HG02870 (cell line): ENCODE data around the gene TRAF3.

ENCODE experiments used
- ATAC-seq: cut with Tn5 transposase; IDR thresholded peaks from one replicate; pipeline ENCODE4 v1.9.1; 2021; ENCODE audit warnings: mild to moderate bottlenecking, moderate library complexity; ENCODE audit not compliant: unreplicated experiment

The TRAF3 gene

GRCh38 chr14:102905116-102906108 lies 128.2 kb downstream of the TRAF3 start:
- ATAC-seq, result no peak

- ATAC-seq, result no peak
Observed at GRCh38 chr14:102906616-102907302, 129.5 kb downstream of the TRAF3 start.

DNA sequence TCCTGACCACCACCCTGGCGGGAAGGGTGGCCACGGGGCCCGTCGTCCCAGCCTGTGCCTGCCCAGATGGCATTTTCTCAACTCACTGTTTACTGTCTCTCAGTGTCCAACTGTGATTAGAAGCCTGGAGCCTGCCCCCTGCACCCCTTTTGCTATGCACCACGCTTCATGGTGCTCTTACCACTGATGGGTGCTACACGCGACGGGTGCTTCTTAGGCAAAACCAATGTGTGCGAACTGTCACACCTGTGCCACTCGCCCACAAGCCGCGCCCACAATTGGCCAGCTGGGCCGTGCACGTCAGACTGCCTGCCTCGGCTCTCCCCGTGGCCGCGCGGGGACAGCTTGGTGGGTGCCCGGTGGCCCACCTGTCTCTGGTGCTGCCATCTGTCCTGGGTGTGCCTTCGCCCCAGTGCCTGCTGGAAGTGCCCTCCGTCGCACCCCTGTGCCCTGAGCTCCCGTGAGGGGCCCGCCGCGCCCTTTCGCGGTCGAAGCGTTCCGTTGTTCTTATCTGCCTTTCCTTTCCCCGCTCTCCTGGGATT lies 130.1 kb downstream of the TRAF3 start:
- no peak for ATAC-seq

- no peak for ATAC-seq
Observed at GRCh38 chr14:102907980-102908730, 130.9 kb downstream of the TRAF3 start.

GRCh38 chr14:102908766-102909455 lies 131.7 kb downstream of the TRAF3 start:
- no peak for ATAC-seq

DNA sequence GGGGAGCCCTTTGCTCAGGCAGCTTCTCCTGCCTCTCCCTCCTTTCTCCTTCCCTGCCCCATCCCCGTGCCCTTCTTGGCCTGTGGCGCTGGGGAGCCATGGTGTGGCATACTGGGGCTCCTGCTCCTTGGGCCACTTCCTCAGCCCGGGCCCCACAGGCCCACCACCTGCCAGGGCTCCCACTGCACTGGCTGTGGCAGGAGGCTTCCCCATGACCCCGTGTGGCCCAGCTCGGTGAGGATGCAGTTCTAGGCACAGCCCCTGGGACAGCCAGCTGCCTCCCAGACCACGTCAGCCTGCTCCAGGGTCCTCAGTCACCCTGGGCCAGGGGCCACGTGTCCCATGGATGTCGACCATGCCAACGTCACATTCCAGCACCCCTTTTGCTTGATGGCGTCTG lies 132.2 kb downstream of the TRAF3 start:
- no peak for ATAC-seq

DNA sequence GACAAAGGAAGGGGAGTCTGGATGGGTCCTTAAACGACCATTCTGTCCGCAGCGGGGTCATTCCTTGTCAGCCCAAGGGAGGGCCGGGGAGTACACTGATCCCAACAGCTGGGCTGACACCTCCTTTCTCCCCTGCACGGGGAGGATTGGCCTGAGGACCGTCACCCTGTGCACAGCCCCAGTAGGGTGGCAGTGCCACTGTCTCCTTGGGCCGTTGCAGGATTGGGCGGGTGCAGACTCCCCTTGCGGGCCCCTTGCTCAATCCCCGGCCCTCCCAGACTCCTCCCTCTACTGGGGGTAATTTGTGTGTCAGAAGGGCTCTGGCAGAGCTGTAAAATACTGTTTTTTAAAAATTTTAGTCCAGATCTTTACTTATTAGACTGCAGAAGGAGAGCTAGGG lies 132.7 kb downstream of the TRAF3 start:
- ATAC-seq, result no peak

DNA sequence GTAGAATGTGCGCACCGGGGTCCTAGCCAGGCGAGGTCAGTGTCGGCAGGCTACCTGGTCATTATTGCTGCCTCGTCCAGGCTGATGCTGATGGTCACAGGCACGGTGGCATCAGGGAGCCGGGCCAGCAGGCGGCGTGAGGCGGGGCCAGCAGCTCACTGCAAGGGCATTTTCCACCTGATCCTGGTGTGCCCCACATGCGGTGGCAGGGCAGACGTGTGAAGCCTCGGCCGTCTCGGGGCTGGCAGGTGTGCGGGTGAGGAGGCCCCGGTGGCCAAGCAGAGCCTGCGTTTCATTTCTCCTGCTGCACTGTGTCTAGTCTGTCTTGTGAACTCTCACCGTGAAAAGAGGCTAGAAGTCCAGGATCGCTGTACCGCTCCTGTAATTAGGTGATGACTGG lies 133.2 kb downstream of the TRAF3 start:
- no peak for ATAC-seq

DNA sequence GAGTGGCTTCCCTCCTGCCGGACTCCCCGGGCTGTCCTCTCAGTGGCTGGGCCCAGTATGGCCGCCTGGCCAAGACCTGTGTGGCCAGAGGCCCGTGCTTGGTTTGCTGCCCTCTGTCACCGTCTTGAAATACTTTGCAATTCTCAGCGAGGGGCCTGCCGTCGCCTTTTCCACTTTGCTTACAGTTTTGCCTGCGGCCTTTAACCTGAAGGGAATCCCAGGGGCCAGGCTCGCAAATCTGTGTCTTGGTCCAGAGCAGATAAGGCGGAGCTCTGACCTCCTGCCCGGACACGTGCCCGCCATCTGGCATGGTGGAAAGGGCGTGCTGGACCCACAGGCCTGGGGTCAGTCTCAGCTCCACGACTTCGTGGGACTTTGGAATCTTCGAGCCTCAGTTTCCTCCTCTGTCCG lies 134.3 kb downstream of the TRAF3 start:
- ATAC-seq, result no peak

- no peak for ATAC-seq
Observed at GRCh38 chr14:102911991-102912761, 134.9 kb downstream of the TRAF3 start.

DNA sequence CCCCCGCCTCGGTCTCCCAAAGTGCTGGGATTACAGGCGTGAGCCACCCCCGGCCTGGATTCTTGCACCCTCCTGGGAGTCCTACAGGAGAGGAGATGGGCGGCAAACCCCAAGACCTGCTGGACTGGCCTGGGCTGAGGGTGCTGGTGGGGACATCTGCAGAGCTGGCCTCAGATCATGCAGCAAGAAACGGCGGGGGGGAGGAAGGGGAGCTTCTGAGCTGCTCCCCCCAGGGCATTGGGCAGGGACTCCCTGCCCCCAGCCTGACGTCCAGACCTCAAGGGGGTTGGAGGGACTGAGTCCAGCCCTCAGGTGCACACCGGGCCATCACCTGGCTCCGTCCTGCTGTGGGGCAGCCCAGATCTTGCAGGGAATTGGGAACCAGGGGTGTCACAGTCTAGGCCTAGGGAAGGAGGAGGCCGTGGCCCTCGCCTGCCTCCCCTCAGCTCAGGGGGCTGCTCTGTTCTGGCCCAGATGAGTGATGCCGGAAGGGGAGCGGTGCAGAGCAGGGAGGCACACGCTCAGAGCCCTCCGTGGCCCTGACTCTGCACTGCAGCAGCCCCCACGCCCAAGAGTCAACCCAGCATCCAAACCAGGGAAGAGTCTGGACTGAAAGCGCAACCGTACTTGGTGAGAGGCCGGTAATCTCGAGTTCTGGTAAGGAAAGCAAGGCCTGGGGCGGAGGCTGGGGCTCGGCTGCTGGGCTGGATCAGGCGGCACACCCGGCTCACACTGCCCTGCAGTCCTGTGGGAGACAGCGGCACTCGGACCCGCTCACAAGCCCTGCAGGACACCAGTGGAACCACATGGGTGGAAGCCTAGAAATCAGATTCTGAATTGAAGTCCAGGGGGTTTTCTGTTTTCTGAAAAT lies 136.3 kb downstream of the TRAF3 start:
- no peak for ATAC-seq

DNA sequence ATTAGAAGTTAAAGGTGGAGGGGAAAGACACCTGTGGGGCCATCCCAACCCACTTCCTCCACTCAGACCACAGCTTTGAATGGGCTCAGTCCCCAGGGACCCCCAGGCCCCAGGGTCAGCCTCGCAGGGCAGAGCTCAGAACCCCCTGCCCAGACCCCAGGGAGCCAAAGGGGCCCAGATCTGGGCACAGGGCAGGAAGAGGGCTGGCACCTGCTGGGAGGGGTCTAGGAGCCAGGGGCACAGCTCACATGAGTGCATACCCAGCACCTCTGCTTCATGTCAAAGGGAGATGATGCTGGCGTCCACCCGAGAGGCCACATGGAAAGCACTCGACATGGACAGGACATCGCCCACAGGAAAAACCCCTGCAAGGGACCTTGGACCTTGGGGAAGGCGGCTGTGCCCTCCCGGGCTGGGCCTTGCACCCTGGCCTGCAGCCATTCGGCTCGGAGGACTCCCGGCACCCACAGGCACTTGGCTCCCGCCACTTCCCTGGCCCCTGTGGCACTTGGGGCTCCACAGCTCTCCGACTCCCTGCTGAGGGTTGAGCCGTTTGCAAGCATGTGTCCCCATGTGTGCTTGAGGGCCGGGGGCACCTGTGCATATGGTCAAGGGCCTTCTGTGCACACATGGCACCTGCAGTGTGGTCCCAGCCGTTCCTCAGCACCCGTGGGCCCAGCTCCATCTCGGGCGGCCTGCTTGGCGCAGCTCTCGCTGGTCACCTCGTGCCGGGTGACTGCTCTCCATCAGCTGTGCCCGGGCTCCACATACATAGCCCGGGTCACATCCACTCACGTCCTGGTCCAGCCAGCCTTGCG lies 137.4 kb downstream of the TRAF3 start:
- ATAC-seq, result no peak

GRCh38 chr14:102915292-102916110 lies 138.3 kb downstream of the TRAF3 start:
- ATAC-seq, result no peak

DNA sequence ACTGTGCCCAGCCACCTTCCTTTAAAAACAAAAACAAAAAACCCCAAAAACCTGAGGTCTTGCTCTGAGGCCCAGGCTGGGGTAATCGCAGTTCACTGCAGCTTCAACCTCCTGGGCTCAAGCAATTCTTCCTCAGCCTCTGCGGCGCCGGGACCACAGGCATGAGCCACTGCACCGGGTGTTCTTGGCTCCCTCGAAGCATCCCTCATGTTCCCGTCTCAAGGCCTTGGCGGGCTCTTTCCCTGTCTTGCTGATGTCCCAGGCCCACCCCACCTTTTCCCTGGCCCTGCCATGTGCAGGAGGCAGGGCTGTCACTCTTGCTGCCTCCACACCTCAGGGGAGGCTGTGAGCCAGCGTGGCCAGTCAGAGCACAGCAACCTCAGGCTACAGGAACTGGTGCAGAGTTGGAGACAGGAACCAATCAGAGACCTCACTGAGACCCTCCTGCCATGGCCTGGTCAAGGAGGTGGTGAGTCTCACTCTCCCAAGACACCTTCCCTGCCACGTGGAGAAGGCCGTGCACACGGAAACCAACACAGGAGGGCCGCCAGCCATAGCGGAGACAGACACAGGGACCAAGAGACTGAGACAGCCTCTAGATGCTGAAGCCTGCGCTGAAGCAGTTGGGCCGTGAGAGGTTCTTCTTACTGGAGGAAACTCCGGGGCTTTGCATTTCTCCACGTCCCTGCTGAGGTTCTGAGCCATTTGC lies 139.3 kb downstream of the TRAF3 start:
- ATAC-seq, result no peak

DNA sequence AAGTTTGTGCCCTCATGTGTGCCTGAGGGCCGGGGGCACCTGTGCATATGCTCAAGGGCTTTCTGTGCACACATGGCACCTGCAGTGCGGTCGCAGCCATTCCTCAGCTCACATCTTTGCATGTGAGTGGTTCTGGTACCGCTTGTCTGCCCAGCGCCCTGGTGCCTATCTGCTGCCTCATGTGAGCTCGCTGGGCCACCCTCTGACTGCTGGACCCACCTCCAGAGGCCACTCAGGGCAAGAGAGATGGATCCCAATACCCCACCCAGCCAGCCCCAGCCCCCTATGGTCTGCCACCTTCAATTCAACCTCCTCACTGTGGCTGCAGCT lies 139.8 kb downstream of the TRAF3 start:
- ATAC-seq, result no peak

DNA sequence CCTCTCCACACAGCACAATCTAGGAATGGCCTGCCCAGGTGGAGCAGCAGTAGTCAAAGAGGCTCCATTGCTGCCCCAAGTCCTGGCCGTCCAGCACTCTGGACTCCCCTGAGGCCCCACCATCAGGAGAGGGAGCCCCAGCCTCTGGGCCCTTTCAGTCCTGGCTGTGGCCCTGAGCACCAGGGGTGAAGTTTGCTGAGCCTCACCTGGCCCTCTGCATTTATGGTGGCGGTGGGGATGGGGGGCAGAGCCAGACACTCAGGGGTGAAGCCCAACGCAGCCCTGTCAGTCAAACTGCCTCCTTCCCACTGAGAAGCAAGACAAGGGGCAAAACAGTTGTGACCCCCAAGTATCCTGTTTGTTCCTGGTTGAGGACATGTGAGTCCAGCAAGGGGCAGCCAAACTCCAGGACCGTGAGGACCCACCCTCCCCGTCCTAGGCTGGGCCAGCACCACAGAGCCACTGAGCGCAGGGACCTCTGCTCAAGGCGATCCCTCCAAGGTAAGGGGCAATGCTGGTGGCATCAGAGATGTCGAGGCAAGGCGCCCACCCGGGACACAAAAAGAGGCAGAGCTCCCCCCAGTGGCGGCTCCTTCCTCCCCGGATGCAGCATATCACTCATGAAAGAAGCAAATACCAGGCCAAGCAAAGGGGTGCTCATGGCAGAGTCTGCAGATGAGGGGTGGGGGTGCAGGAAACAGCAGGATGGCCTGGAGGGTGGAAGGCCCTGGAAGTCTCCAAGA lies 140.4 kb downstream of the TRAF3 start:
- ATAC-seq, result no peak
